Spleen (tissue), 7 donors: ENCODE data around the gene YOD1.

Experiments
- CTCF ChIP-seq, 11 experiments: fragments of 200-600 bp in 7 of 11; fragments of 450-650 bp in 4 of 11; sonication (generic) in 4 of 11; IDR thresholded peaks in 8 of 11; conservative IDR thresholded peaks in 3 of 11; 1 replicate in 7 of 11; 2 replicates in 4 of 11; pipeline versions ENCODE4 v1.4.0 to v1.8.0; 2016 to 2021; ENCODE audit warnings: antibody characterized with exemption in 11 of 11, inconsistent platforms in 4 of 11, mild to moderate bottlenecking in 1 of 11
- POLR2AphosphoS5 ChIP-seq, 3 donors: sonication (generic); formaldehyde crosslinking; IDR thresholded peaks; one replicate each; pipeline ENCODE4 v1.5.1; 2017; ENCODE audit warnings: antibody characterized with exemption in 3 of 3
- donor health status: DM: no; HTN: no; CAD: no; lungs with moderate emphysema.
- donor health status: DM: no; HTN: no; CAD: no.
- donor health status: DM: no; HTN: no; CAD: no.

- no peak for TF ChIP-seq CTCF (IDR thresholded peaks at IDR 0.05 in 8 of 11, conservative IDR thresholded peaks at IDR 0.05 in 3 of 11)
- no peak for TF ChIP-seq POLR2AphosphoS5 (IDR thresholded peaks at IDR 0.05)
These were observed 18.4 kb downstream of the YOD1 start, which contains the start of gene C1orf116 for GRCh38 chr1:207032528-207033017.
